Keratinocyte (primary cell): ENCODE data around the gene PTPRR.

Experiments
- CTCF ChIP-seq, 3 experiments: IDR thresholded peaks in 1 of 3; conservative IDR thresholded peaks in 1 of 3; optimal IDR thresholded peaks in 1 of 3; 2 replicates in 2 of 3; 3 replicates in 1 of 3; pipeline versions ENCODE3 to v1.5.1; 2011; ENCODE audit warnings: low read length in 3 of 3, mild to moderate bottlenecking in 3 of 3, moderate library complexity in 2 of 3, control low read depth in 1 of 3, inconsistent platforms in 1 of 3; ENCODE audit not compliant: insufficient read depth in 2 of 3; ENCODE audit errors: extremely low read depth in 1 of 3
- EZH2 ChIP-seq: IDR thresholded peaks from one replicate; pipeline ENCODE4 v1.6.1; 2012; ENCODE audit warnings: inconsistent platforms, mild to moderate bottlenecking, low read length, moderate library complexity

- TF ChIP-seq CTCF (optimal IDR thresholded peaks at IDR 0.05 in 1 of 3, IDR thresholded peaks at IDR 0.05 in 1 of 3, conservative IDR thresholded peaks at IDR 0.05 in 1 of 3; ENCODE audit: extremely low read depth in 1 of 3, insufficient read depth in 2 of 3, low read length in 3 of 3), result no peak
- TF ChIP-seq EZH2, result no peak
These were observed 258.9 kb downstream of the PTPRR start for GRCh38 chr12:70661466-70662161.
